Neutrophil (primary cell): Measurements from ENCODE around the gene PATE3.

Source experiments
- H3K27ac ChIP-seq: fragments of 200-600 bp; sonication (generic); 2 replicates; pipeline ENCODE4 v1.5.1; 2016; ENCODE audit warnings: mild to moderate bottlenecking, moderate library complexity
- H3K27me3 ChIP-seq: fragments of 200-600 bp; sonication (generic); 2 replicates; pipeline ENCODE4 v1.6.0; 2016; ENCODE audit warnings: mild to moderate bottlenecking
- H3K36me3 ChIP-seq: fragments of 200-600 bp; sonication (generic); 2 replicates; pipeline ENCODE4 v1.5.1; 2017
- H3K4me1 ChIP-seq, 2 experiments: fragments of 200-600 bp in 1 of 2; sonication (generic) in 1 of 2; 1 replicate in 1 of 2; 2 replicates in 1 of 2; pipeline versions ENCODE4 v1.5.1 to v1.6.1; 2013 to 2016; ENCODE audit warnings: low read depth in 1 of 2, low read length in 1 of 2, mild to moderate bottlenecking in 1 of 2, moderate library complexity in 1 of 2; ENCODE audit not compliant: control insufficient read depth in 1 of 2, insufficient read depth in 1 of 2
- H3K4me3 ChIP-seq, 2 experiments: fragments of 200-600 bp in 1 of 2; sonication (generic) in 1 of 2; 1 replicate in 1 of 2; 2 replicates in 1 of 2; pipeline ENCODE4 v1.5.1; 2013 to 2016; ENCODE audit warnings: low read depth in 1 of 2, low read length in 1 of 2, mild to moderate bottlenecking in 1 of 2, moderate library complexity in 1 of 2
- H3K9me3 ChIP-seq: fragments of 200-600 bp; sonication (generic); 2 replicates; pipeline ENCODE4 v1.5.1; 2016
- TF ChIP-seq, protein P1 (sequence below): fragments of 200-600 bp; sonication (generic); IDR thresholded peaks from 2 replicates; pipeline ENCODE4 v1.5.1; 2016; ENCODE audit warnings: antibody characterized with exemption

PATE3 gene

DNA sequence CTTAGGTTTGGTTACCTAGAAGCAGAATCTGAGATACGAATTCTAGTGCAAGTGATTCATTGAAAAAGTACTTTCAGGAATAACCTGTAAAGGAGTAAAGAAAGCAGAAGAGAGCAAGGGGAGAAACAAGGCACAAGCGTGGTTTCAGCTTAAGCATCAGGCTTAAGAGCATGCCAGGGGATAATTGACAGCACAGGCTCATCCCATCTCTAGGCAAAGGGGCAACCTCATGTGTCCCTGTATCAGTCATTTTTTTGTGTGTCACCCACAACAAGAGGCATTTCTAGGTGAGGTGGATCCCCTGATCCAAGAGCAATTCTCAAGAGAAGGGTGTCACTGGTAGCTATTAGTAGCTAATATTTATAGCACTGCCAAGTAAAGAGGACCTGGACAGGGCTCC lies 17.3 kb upstream of the PATE3 start:
- TF ChIP-seq, protein P1, sequence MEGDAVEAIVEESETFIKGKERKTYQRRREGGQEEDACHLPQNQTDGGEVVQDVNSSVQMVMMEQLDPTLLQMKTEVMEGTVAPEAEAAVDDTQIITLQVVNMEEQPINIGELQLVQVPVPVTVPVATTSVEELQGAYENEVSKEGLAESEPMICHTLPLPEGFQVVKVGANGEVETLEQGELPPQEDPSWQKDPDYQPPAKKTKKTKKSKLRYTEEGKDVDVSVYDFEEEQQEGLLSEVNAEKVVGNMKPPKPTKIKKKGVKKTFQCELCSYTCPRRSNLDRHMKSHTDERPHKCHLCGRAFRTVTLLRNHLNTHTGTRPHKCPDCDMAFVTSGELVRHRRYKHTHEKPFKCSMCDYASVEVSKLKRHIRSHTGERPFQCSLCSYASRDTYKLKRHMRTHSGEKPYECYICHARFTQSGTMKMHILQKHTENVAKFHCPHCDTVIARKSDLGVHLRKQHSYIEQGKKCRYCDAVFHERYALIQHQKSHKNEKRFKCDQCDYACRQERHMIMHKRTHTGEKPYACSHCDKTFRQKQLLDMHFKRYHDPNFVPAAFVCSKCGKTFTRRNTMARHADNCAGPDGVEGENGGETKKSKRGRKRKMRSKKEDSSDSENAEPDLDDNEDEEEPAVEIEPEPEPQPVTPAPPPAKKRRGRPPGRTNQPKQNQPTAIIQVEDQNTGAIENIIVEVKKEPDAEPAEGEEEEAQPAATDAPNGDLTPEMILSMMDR, result no peak
- Histone ChIP-seq H3K4me1 (no peaks in the 10 kb centered on the region), H3K27ac (no peak overlapping the region), H3K27me3 (no peaks in the 10 kb centered on the region), H3K9me3 (no peaks in the 10 kb centered on the region), H3K36me3 (no peaks in the 10 kb centered on the region), H3K4me3 (no peak overlapping the region)

DNA sequence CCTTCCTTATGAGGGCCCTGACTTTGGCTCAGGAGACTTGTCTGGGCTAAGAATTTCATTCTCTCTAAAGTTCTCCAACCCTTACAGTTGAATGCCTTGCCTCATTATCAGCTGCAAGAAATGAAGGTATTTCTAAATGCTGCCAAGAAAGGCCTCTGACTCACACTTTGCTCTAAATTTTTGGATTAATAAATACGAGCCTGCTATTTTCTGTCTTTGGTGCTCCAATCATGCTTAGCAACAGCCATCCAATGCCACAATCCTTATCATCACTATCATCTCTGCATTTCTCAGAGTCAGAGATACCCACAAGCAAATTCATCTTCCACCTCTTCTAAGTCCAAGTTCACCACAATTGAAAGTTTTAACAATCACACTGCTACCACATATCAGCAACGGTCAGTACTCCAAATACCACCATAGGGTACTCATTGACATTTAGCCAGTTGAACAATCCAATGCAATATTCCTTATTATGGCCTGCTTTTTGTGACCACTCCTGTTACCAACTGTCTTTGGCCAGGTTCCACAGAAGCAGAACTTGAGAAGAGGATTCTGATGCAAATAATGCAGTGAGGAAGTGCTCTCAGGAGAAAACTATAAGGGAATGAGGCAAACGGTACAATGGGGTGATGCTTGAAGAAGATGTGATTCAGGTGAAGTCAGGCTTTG lies 15.0 kb upstream of the PATE3 start:
- Histone ChIP-seq H3K4me1 (no peaks in the 10 kb centered on the region), H3K4me3 (no peak overlapping the region), H3K27ac (no peak overlapping the region), H3K27me3 (no peaks in the 10 kb centered on the region), H3K36me3 (no peaks in the 10 kb centered on the region), H3K9me3 (no peaks in the 10 kb centered on the region)
- TF ChIP-seq, protein P1, result no peak

DNA sequence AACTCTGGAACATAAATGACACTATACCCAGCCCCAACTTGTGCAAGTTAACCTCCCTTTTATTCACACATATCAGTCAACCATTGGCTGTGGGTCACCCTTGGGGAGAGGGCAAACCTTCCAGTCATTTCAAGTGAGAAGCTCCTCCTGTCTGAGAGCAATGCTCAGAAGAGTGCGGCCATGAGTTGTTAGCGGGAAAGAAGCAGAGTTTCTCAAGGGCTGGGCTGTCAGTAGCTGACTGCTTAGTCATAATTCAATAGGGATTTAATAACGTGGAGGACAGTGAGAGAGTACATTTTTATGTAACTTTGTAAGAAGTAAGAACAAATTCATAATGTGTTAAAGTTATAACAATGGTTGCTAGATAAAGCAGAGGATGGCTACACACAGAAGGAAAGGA lies 14.4 kb upstream of the PATE3 start:
- H3K27ac ChIP-seq, result no peak overlapping the region
- TF ChIP-seq, protein P1, result no peak
- H3K4me3 ChIP-seq, result no peak overlapping the region
- H3K9me3 ChIP-seq, result no peaks in the 10 kb centered on the region
- H3K4me1 ChIP-seq, result no peaks in the 10 kb centered on the region
- no peaks in the 10 kb centered on the region for H3K27me3 ChIP-seq
- H3K36me3 ChIP-seq, result no peaks in the 10 kb centered on the region

DNA sequence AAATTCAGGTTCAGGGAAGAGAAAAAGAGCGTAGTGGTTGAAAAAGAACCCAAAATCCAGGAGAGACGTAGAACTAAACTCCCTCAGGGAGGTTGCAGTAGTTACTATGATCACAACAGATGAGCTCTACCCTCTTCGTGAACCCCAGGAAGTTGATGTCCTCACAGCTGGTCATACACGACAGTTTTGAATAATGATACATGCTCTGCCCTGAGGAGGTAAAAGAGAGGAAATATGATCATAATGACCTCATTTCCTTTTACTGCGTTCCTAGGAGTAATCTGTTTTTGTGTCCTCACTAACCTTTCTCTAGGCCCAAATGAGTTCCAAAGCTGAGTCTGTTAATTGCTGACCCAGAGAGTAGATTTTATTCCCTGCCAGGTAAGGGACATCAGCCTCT lies 10.6 kb upstream of the PATE3 start:
- Histone ChIP-seq H3K27me3 (no peaks in the 10 kb centered on the region), H3K36me3 (no peaks in the 10 kb centered on the region), H3K4me3 (no peak overlapping the region), H3K4me1 (no peaks in the 10 kb centered on the region), H3K9me3 (no peaks in the 10 kb centered on the region), H3K27ac (no peak overlapping the region)
- TF ChIP-seq, protein P1, result no peak

DNA sequence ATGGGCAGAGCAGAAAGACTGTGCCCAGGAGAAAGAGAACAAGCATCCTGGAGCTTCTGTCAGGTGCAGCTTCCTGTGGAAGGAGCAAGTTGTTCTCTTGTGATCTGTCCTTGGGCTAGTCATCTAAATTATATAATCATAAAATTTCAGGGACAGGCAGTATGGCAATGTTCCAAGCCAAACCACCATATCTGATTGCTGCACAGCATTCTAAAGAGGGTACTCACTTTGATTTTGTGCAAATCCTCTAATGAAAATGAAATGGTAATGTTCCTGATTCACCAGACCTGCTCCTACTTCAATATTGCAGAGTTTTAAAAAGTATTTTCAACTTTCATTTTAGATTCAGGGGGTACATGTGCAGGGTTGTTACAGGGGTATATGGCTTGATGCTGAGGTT lies 9.2 kb upstream of the PATE3 start, which contains the start of gene PATE2:
TSS of gene PATE2 (minus strand) at position 101 of the 400 bp plus-strand sequence. CDS start at position 46, 55 bp downstream.
- TF ChIP-seq, protein P1, result no peak
- Histone ChIP-seq H3K4me3 (no peak within 1 kb of the TSS), H3K27me3 (no peaks in the 10 kb centered on the region), H3K27ac (no peak within 1 kb of the TSS), H3K9me3 (no peaks in the 10 kb centered on the region), H3K4me1 (no peaks in the 10 kb centered on the region), H3K36me3 (no peaks in the 10 kb centered on the region)
